Breast epithelium (tissue), 4 donors: ENCODE data around the gene ARL4C. TPM values are rescaled to one million over a fixed set of nuclear protein-coding genes. Genes with fewer than 3 reads are reported as not detected.
A peak's percentile ranks its signal among the peaks of the same experiment; 100 is the strongest.

ENCODE experiments used
- DNase-seq, 2 donors: peaks; one replicate each; pipeline ENCODE4 v3.0.0-alpha.2; 2019; ENCODE audit warnings: low spot score in 2 of 2
- H3K27ac ChIP-seq, 2 donors: fragments of 200-600 bp; sonication (generic) in 1 of 2; one replicate each; pipeline ENCODE4 v1.5.1; 2016 to 2019; ENCODE audit warnings: mild to moderate bottlenecking in 1 of 2
- H3K27me3 ChIP-seq, 2 donors: fragments of 200-600 bp; sonication (generic) in 1 of 2; one replicate each; pipeline versions ENCODE4 v1.5.1 to v1.6.0; 2017 to 2019; ENCODE audit warnings: control low read depth in 1 of 2, mild to moderate bottlenecking in 1 of 2
- H3K36me3 ChIP-seq: fragments of 200-600 bp; one replicate; pipeline ENCODE4 v1.5.1; 2019
- H3K4me1 ChIP-seq, 2 donors: fragments of 200-600 bp; sonication (generic); one replicate each; pipeline ENCODE4 v1.5.1; 2016 to 2019; ENCODE audit warnings: control low read depth in 1 of 2
- H3K4me3 ChIP-seq, 3 donors: fragments of 200-600 bp; sonication (generic); 1 replicate in 2 of 3; 2 replicates in 1 of 3; pipeline ENCODE4 v1.5.1; 2016 to 2019; ENCODE audit warnings: mild to moderate bottlenecking in 3 of 3, moderate library complexity in 2 of 3
- H3K9me3 ChIP-seq, 2 donors: fragments of 200-600 bp; sonication (generic) in 1 of 2; one replicate each; pipeline ENCODE4 v1.5.1; 2016 to 2019; ENCODE audit warnings: control low read depth in 1 of 2
- CTCF ChIP-seq, 3 donors: fragments of 450-650 bp; IDR thresholded peaks; one replicate each; pipeline ENCODE4 v1.5.1; 2016 to 2017; ENCODE audit warnings: antibody characterized with exemption in 3 of 3, mild to moderate bottlenecking in 3 of 3, moderate library complexity in 3 of 3
- POLR2A ChIP-seq: fragments of 450-650 bp; IDR thresholded peaks from one replicate; pipeline ENCODE4 v1.6.1; 2016; ENCODE audit warnings: antibody characterized with exemption, mild to moderate bottlenecking, moderate library complexity
- POLR2AphosphoS5 ChIP-seq, 3 donors: sonication (generic); formaldehyde crosslinking; IDR thresholded peaks; one replicate each; pipeline ENCODE4 v1.6.1; 2017; ENCODE audit warnings: antibody characterized with exemption in 3 of 3
- intact Hi-C: fragments of 100-400 bp; cut with DNase I; formaldehyde crosslinking; loops from one replicate; pipeline ENCODE4 v1.15.1; 2023; ENCODE audit warnings: low total_unique reads
- total RNA-seq, 3 donors: library from RNA; depleted of rRNA; stranded (reverse); fragments of >200 nt; gene quantifications; one replicate each; pipeline ENCODE4 v1.1.0, GENCODE V29; 2016

Gene ARL4C
- total RNA-seq, 3 donors from 2014 or later, result 16.1 to 61.0 (median 23.5) TPM

- Histone ChIP-seq H3K4me1 (no peaks in the 10 kb centered on the region), H3K4me3 (peak overlapping the region; percentile 72 to 85 (median 77)), H3K36me3 (no peaks in the 10 kb centered on the region), H3K27me3 (no peaks in the 10 kb centered on the region), H3K27ac (peak overlapping the region; percentile 77 to 92), H3K9me3 (no peaks in the 10 kb centered on the region)
- no peak for DNase-seq
- intact Hi-C loops, result no loop called here
- TF ChIP-seq POLR2AphosphoS5 (IDR thresholded peaks at IDR 0.05) (no peak), CTCF (IDR thresholded peaks at IDR 0.05) (no peak), POLR2A (no peak)
Measured at GRCh38 chr2:234492717-234493485, 4.0 kb downstream of the ARL4C start.

- H3K9me3 ChIP-seq, result no peaks in the 10 kb centered on the region
- DNase-seq, result no peak
- intact Hi-C loops, result no loop called here
- H3K27me3 ChIP-seq, result no peaks in the 10 kb centered on the region
- no peak for TF ChIP-seq POLR2A
- TF ChIP-seq POLR2AphosphoS5 (IDR thresholded peaks at IDR 0.05), result no peak
- no peak for TF ChIP-seq CTCF (IDR thresholded peaks at IDR 0.05)
- peak overlapping the region in 2 of 3 donors; percentile 72 to 77 for H3K4me3 ChIP-seq
- H3K27ac ChIP-seq, result peak overlapping the region; percentile 48 to 92
- H3K4me1 ChIP-seq, result no peaks in the 10 kb centered on the region
- no peaks in the 10 kb centered on the region for H3K36me3 ChIP-seq
Measured at GRCh38 chr2:234491897-234492296, 5.0 kb downstream of the ARL4C start.

- DNase-seq, result no peak
Measured at GRCh38 chr2:234491281-234491680, 5.6 kb downstream of the ARL4C start.

GRCh38 chr2:234490271-234491091 is 6.4 kb downstream of the ARL4C start:
- H3K9me3 ChIP-seq, result no peaks in the 10 kb centered on the region
- no peak for DNase-seq
- intact Hi-C loops, result no loop called here
- H3K27ac ChIP-seq, result peak overlapping the region; percentile 18 to 38
- no peaks in the 10 kb centered on the region for H3K27me3 ChIP-seq
- TF ChIP-seq POLR2A (no peak), POLR2AphosphoS5 (IDR thresholded peaks at IDR 0.05) (no peak), CTCF (IDR thresholded peaks at IDR 0.05) (no peak)
- no peaks in the 10 kb centered on the region for H3K36me3 ChIP-seq
- H3K4me3 ChIP-seq, result no peak overlapping the region
- no peaks in the 10 kb centered on the region for H3K4me1 ChIP-seq

More at GRCh38 chr2:234491281-234491680, 5.6 kb downstream of the ARL4C start:
- TF ChIP-seq POLR2AphosphoS5 (IDR thresholded peaks at IDR 0.05), result no peak
- TF ChIP-seq CTCF (IDR thresholded peaks at IDR 0.05), result no peak
- TF ChIP-seq POLR2A, result no peak
- Histone ChIP-seq H3K4me3 (no peak overlapping the region), H3K27me3 (no peaks in the 10 kb centered on the region), H3K36me3 (no peaks in the 10 kb centered on the region), H3K27ac (peak overlapping the region in 1 of 2 donors; percentile 38), H3K9me3 (no peaks in the 10 kb centered on the region), H3K4me1 (no peaks in the 10 kb centered on the region)
- intact Hi-C loops, result no loop called here

- no peak for DNase-seq
- H3K36me3 ChIP-seq, result no peaks in the 10 kb centered on the region
- intact Hi-C loops, result no loop called here
- H3K27ac ChIP-seq, result peak overlapping the region in 1 of 2 donors; percentile 14
- no peak overlapping the region for H3K4me3 ChIP-seq
- TF ChIP-seq CTCF (IDR thresholded peaks at IDR 0.05), result no peak
- TF ChIP-seq POLR2A, result no peak
- TF ChIP-seq POLR2AphosphoS5 (IDR thresholded peaks at IDR 0.05), result no peak
- H3K27me3 ChIP-seq, result no peaks in the 10 kb centered on the region
- H3K4me1 ChIP-seq, result no peaks in the 10 kb centered on the region
- H3K9me3 ChIP-seq, result no peaks in the 10 kb centered on the region
Measured at GRCh38 chr2:234488913-234489451, 7.9 kb downstream of the ARL4C start.
